Uterus (tissue), 4 donors: ENCODE measurements around the gene CEP112. TPM values are rescaled to one million over a fixed set of nuclear protein-coding genes. Genes with fewer than 3 reads are reported as not detected.

Experiments
- DNase-seq, 2 donors: peaks; one replicate each; pipeline ENCODE4 v3.0.0-alpha.2; 2019 to 2020
- H3K27ac ChIP-seq, 2 donors: fragments of 200-600 bp; sonication (generic); 1 replicate in 1 of 2; 2 replicates in 1 of 2; pipeline ENCODE4 v1.5.1; 2016 to 2018
- H3K27me3 ChIP-seq, 2 donors: fragments of 200-600 bp; sonication (generic); one replicate each; pipeline ENCODE4 v1.5.1; 2018 to 2019; ENCODE audit warnings: control low read depth in 1 of 2
- H3K36me3 ChIP-seq, 2 donors: fragments of 200-600 bp; sonication (generic); one replicate each; pipeline ENCODE4 v1.5.1; 2019; ENCODE audit warnings: control low read depth in 1 of 2
- H3K4me1 ChIP-seq, 2 donors: fragments of 200-600 bp; sonication (generic); one replicate each; pipeline ENCODE4 v1.5.1; 2018 to 2019; ENCODE audit warnings: control low read depth in 1 of 2
- H3K4me3 ChIP-seq, 2 donors: fragments of 200-600 bp; sonication (generic); 1 replicate in 1 of 2; 2 replicates in 1 of 2; pipeline ENCODE4 v1.5.1; 2018 to 2019; ENCODE audit warnings: mild to moderate bottlenecking in 1 of 2
- H3K9me3 ChIP-seq, 2 donors: fragments of 200-600 bp; sonication (generic); one replicate each; pipeline ENCODE4 v1.5.1; 2019; ENCODE audit warnings: control low read depth in 1 of 2
- CTCF ChIP-seq, 4 experiments: fragments of 200-600 bp in 2 of 4; fragments of 450-650 bp in 2 of 4; sonication (generic) in 2 of 4; IDR thresholded peaks; one replicate each; pipeline ENCODE4 v1.5.1; 2016 to 2019; ENCODE audit warnings: antibody characterized with exemption in 4 of 4, mild to moderate bottlenecking in 2 of 4, moderate library complexity in 1 of 4
- POLR2A ChIP-seq, 2 donors: fragments of 450-650 bp; IDR thresholded peaks; one replicate each; pipeline ENCODE4 v1.6.1; 2016; ENCODE audit warnings: antibody characterized with exemption in 2 of 2, mild to moderate bottlenecking in 1 of 2, moderate library complexity in 1 of 2
- intact Hi-C: fragments of 100-400 bp; cut with DNase I; formaldehyde crosslinking; loops from one replicate; pipeline ENCODE4 v1.15.1; 2023; ENCODE audit warnings: low total_unique reads
- total RNA-seq, 4 donors: library from RNA; depleted of rRNA in 3 of 4; stranded (reverse); fragments of >200 nt in 3 of 4; gene quantifications; one replicate each; pipeline versions ENCODE4 v1.1.0 to v1.2.4, GENCODE V29; 2014 to 2023
- donor health status: DM: yes; HTN: yes; CAD: no.

CEP112 gene
- total RNA-seq, 4 donors from 2014 or later = 36.6 to 96.5 (median 52.4) TPM

- H3K27ac ChIP-seq = no peak overlapping the region
- peaks cover 0 to 1% of the 10 kb centered on the region in 2 donors for H3K4me1 ChIP-seq
- no peaks in the 10 kb centered on the region for H3K9me3 ChIP-seq
- H3K27me3 ChIP-seq = no peaks in the 10 kb centered on the region
- H3K36me3 ChIP-seq = no peaks in the 10 kb centered on the region
- intact Hi-C loops = no loop called here
- TF ChIP-seq POLR2A (IDR thresholded peaks at IDR 0.05) (no peak), CTCF (IDR thresholded peaks at IDR 0.05) (no peak)
- no peak for DNase-seq
- H3K4me3 ChIP-seq = no peak overlapping the region
Measured at GRCh38 chr17:65598746-65599145, 593.2 kb downstream of the CEP112 start.

GRCh38 chr17:65595071-65595656 is 596.8 kb downstream of the CEP112 start:
- Histone ChIP-seq H3K9me3 (no peaks in the 10 kb centered on the region), H3K27ac (peak overlapping the region; percentile 68 to 69), H3K4me1 (peaks cover 0 to 4% of the 10 kb centered on the region in 2 donors), H3K4me3 (no peak overlapping the region), H3K36me3 (no peaks in the 10 kb centered on the region), H3K27me3 (no peaks in the 10 kb centered on the region)
- TF ChIP-seq POLR2A (IDR thresholded peaks at IDR 0.05) (no peak), CTCF (IDR thresholded peaks at IDR 0.05) (no peak)
- intact Hi-C loops = no loop called here
- DNase-seq = peak; percentile 19 to 23

GRCh38 chr17:65593855-65594845 is 597.8 kb downstream of the CEP112 start:
- no peak for TF ChIP-seq CTCF (IDR thresholded peaks at IDR 0.05)
- no peak for TF ChIP-seq POLR2A (IDR thresholded peaks at IDR 0.05)
- peak overlapping the region; percentile 7 to 25 for H3K4me3 ChIP-seq
- H3K27ac ChIP-seq = peak overlapping the region; percentile 68 to 69
- intact Hi-C loops = no loop called here
- no peaks in the 10 kb centered on the region for H3K27me3 ChIP-seq
- no peaks in the 10 kb centered on the region for H3K36me3 ChIP-seq
- no peaks in the 10 kb centered on the region for H3K9me3 ChIP-seq
- DNase-seq = no peak
- peaks cover 0 to 4% of the 10 kb centered on the region in 2 donors for H3K4me1 ChIP-seq

- Histone ChIP-seq H3K9me3 (no peaks in the 10 kb centered on the region), H3K36me3 (no peaks in the 10 kb centered on the region), H3K27me3 (no peaks in the 10 kb centered on the region), H3K27ac (peak overlapping the region; percentile 68 to 69), H3K4me3 (no peak overlapping the region), H3K4me1 (peaks cover 0 to 4% of the 10 kb centered on the region in 2 donors)
- no peak for TF ChIP-seq CTCF (IDR thresholded peaks at IDR 0.05)
- TF ChIP-seq POLR2A (IDR thresholded peaks at IDR 0.05) = no peak
- no peak for DNase-seq
- intact Hi-C loops = no loop called here
Measured at GRCh38 chr17:65593092-65593854, 598.7 kb downstream of the CEP112 start.
